Measurements from ENCODE around the gene ACIN1. TPM values are rescaled to one million over a fixed set of nuclear protein-coding genes. Genes with fewer than 3 reads are reported as not detected.

The ACIN1 gene
- total and polyA plus RNA-seq, 2 of the 13 experiments (the other 11 are each of a cell fraction or from before 2014, with no cell fraction given): 165 to 183 TPM

DNA sequence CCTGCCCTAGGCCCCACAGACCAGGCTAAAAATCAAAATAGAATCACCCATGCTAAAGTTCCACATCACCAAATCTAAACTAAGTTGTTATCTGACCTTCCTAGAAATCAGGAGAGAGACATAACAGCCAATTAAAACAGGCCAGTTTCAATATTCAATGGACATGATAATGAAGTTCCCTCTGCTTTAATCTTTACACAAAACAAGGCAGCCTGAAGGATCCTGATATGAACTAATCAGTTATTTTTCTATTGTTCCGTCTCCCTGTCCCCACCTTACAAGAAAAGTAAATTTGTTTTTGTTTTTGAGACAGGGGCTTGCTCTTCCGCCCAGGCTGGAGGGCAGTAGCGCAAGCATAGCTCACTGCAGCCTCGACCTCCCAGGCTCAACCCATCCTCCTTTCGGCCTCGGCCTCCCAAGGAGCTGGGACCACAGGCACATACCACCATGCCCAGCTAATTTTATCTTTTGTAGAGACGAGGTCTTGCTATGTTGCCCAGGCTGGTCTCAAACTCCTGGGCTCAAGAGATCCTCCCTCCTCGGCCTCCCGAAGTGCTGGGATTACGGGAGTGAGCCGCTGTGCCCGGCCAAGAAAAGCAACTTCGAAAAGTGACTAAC is 29.5 kb upstream of the ACIN1 start (continued):
- TF ChIP-seq GLI4 (CRISPR knock-in tag; IDR thresholded peaks at IDR 0.05; ENCODE audit: borderline replicate concordance): no peak
- no peak for TF ChIP-seq ERF (CRISPR knock-in tag; IDR thresholded peaks at IDR 0.05)
- TF ChIP-seq ZNF674 (CRISPR knock-in tag; IDR thresholded peaks at IDR 0.05; ENCODE audit: low read depth): no peak
- no peak for TF ChIP-seq ZNF709 (CRISPR knock-in tag; IDR thresholded peaks at IDR 0.05)
- TF ChIP-seq ZNF468 (CRISPR knock-in tag; IDR thresholded peaks at IDR 0.05): no peak
- TF ChIP-seq SIX1 (CRISPR knock-in tag; IDR thresholded peaks at IDR 0.05; ENCODE audit: borderline replicate concordance): no peak
- TF ChIP-seq ZNF33B (CRISPR knock-in tag; IDR thresholded peaks at IDR 0.05): no peak
- no peak for TF ChIP-seq SALL1 (CRISPR knock-in tag; IDR thresholded peaks at IDR 0.05)
- no peak for TF ChIP-seq ZNF33A (CRISPR knock-in tag; IDR thresholded peaks at IDR 0.05; ENCODE audit: borderline replicate concordance)

DNA sequence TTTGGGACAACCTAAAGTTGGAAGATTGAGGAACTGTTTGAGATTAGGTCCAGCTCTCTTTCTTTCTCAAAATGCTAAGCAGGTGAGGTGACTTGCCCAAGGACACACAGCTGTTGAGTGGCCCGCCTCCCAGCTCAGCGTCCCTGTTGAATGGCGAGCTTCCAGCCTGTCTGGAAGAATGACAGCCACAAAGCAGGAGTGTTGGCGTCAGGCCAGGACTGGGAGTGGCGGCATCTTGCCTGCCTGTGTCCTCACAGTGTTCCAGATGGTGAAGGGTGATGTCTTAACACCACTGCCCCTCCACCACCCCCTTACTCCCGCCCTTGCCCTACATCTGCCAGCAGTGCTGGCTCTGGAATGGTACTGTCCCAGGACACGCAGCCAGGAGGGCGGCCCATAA is 28.5 kb upstream of the ACIN1 start:
- no peaks in the 10 kb centered on the region for H4K20me1 ChIP-seq (ENCODE audit: insufficient read depth, low read length)
- 18% methylated on average over 8 of the region's 8 CpGs for WGBS (ENCODE audit: low lambda C conversion rate)
- peaks cover 49 to 93% of the 10 kb centered on the region in 2 experiments for H3K27me3 ChIP-seq (ENCODE audit: control insufficient read depth in 1 of 2, insufficient read depth in 2 of 2, low read length in 2 of 2)
- no peak overlapping the region for H3K27ac ChIP-seq (ENCODE audit: extremely low read length, insufficient read depth, low read length)
- H2AFZ ChIP-seq (ENCODE audit: low read length): no peak overlapping the region
- in situ Hi-C loops (cut with HindIII; ENCODE audit: extremely low pct_ligation_motif_present, low pct_unique_long_range_greater_than_20kb): loop anchor here (5.0 kb wide), 1 partner anchor 64 kb away; no protein-coding TSS in a partner anchor
- ChIA-PET CTCF (ENCODE audit: low intra/inter-chr PET ratio, low total read pairs) (interaction anchor here (1.1 to 9.6 kb wide), 2 partner anchors 62 to 256 kb away, joined by 3 to 493 read pairs; partner anchors contain the start of gene SLC7A8), POLR2A (interaction anchor here (0.6 kb wide), 1 partner anchor 183 kb away, joined by 3 read pairs; the partner anchor contains the start of gene BCL2L2)
- no peak for FAIRE-seq
- H3K9me3 ChIP-seq (ENCODE audit: low read length): no peaks in the 10 kb centered on the region
- no peak overlapping the region for H3K9ac ChIP-seq (ENCODE audit: insufficient read depth, low read depth, low read length)
- no peak overlapping the region for H3K4me2 ChIP-seq (ENCODE audit: low read depth, low read length)
- H3K4me3 ChIP-seq (replicated peaks in 1 of 3; ENCODE audit: insufficient read depth in 1 of 3, low read depth in 2 of 3, low read length in 3 of 3): no peak overlapping the region
- DNase-seq (ENCODE audit: low spot score): no peak
- no peaks in the 10 kb centered on the region for H3K36me3 ChIP-seq (replicated peaks in 1 of 2; ENCODE audit: control insufficient read depth in 1 of 2, insufficient read depth in 2 of 2, low read length in 2 of 2)
- intact Hi-C loops (cut with micrococcal nuclease; ENCODE audit: unreplicated experiment): loop anchor here (5.0 kb wide), 2 partner anchors 174 to 259 kb away; no protein-coding TSS in a partner anchor
- peaks cover 16% of the 10 kb centered on the region for H3K4me1 ChIP-seq (ENCODE audit: insufficient read depth, low read length)
- no peak for ATAC-seq
- H3K79me2 ChIP-seq (ENCODE audit: insufficient read depth, low read length): no peaks in the 10 kb centered on the region
- no TSS peak for BruUV-seq (replicated peaks)
- TF ChIP-seq SOX13 (IDR thresholded peaks at IDR 0.05) (no peak), SOX13 (CRISPR knock-in tag; conservative IDR thresholded peaks at IDR 0.05 in 1 of 2, IDR thresholded peaks at IDR 0.05 in 1 of 2) (no peak), PHF20 (CRISPR knock-in tag; IDR thresholded peaks at IDR 0.05) (no peak), ZNF781 (CRISPR knock-in tag; IDR thresholded peaks at IDR 0.05; ENCODE audit: borderline replicate concordance, not compliant biosample characterization) (no peak), ZNF441 (CRISPR knock-in tag; IDR thresholded peaks at IDR 0.05; ENCODE audit: borderline replicate concordance) (no peak), ZNF747 (CRISPR knock-in tag; IDR thresholded peaks at IDR 0.05; ENCODE audit: borderline replicate concordance) (0 out of 2 replicates have a peak, but pooled peaks have one; percentile 24), ZNF883 (CRISPR knock-in tag; IDR thresholded peaks at IDR 0.05; ENCODE audit: not compliant biosample characterization) (peak; percentile 27), ZNF484 (CRISPR knock-in tag; IDR thresholded peaks at IDR 0.05; ENCODE audit: borderline replicate concordance, low read depth) (no peak), ZNF773 (CRISPR knock-in tag; IDR thresholded peaks at IDR 0.05; ENCODE audit: borderline replicate concordance) (no peak), RFX1 (IDR thresholded peaks at IDR 0.05) (no peak)
- TF ChIP-seq, protein P1, sequence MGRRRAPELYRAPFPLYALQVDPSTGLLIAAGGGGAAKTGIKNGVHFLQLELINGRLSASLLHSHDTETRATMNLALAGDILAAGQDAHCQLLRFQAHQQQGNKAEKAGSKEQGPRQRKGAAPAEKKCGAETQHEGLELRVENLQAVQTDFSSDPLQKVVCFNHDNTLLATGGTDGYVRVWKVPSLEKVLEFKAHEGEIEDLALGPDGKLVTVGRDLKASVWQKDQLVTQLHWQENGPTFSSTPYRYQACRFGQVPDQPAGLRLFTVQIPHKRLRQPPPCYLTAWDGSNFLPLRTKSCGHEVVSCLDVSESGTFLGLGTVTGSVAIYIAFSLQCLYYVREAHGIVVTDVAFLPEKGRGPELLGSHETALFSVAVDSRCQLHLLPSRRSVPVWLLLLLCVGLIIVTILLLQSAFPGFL (CRISPR knock-in tag; IDR thresholded peaks at IDR 0.05): no peak

Measured in HepG2 (cell line).